ENCODE data around the gene FGGY.
A peak's percentile ranks its signal among the peaks of the same experiment; 100 is the strongest.
"Not testable (repeated sequence)": the region's sequence is repeated elsewhere in the genome, so short reads cannot be mapped to it uniquely, and the experiment has no call there.

Gene FGGY

GRCh38 chr1:59496156-59496555 is 199.3 kb downstream of the FGGY start:
- H3K27ac ChIP-seq (ENCODE audit: extremely low read depth, low read depth, low read length); POLR2A ChIA-PET; H3K9me3 ChIP-seq (ENCODE audit: control insufficient read depth, insufficient read depth, low read depth, low read length); H3K4me3 ChIP-seq (ENCODE audit: low read depth, low read length); H3K36me3 ChIP-seq (ENCODE audit: control insufficient read depth in 2 of 2, insufficient read depth in 1 of 2, low read length in 2 of 2): not testable (repeated sequence)
- peaks cover 11% of the 10 kb centered on the region for H3K4me1 ChIP-seq (ENCODE audit: control insufficient read depth, insufficient read depth, low read length)
- peak; percentile 54 for TF ChIP-seq ZNF146 (tag by site-specific recombination; IDR thresholded peaks at IDR 0.05)
- CTCF ChIA-PET, result interaction anchor here (0.9 kb wide), 1 partner anchor 10 kb away, joined by 3 read pairs; no protein-coding TSS in a partner anchor

DNA sequence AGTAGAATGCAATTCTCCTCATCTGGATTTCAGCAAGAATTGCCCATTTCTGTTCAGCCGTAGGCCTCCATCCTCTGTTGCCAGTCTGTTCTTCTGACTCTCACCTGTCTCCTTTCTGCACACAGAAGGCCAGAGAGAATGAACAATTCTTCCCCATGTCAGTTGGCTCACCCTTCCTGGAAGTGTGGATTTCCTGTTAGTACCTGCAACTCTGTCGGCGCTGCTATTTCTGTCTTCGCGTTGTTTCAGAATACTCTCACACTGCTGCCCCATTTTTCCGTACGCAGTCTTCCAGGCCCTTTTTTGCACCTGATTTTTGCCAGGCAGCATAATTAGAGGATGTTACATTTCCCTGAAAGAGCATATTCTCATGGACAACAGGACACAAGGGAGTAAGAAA is 200.7 kb downstream of the FGGY start:
- peaks cover 16% of the 10 kb centered on the region for H3K4me1 ChIP-seq (ENCODE audit: control insufficient read depth, insufficient read depth, low read length)
- H3K9me3 ChIP-seq (ENCODE audit: control insufficient read depth, insufficient read depth, low read depth, low read length), result no peaks in the 10 kb centered on the region
- H3K36me3 ChIP-seq (ENCODE audit: control insufficient read depth in 2 of 2, insufficient read depth in 1 of 2, low read length in 2 of 2), result no peaks in the 10 kb centered on the region
- H3K27ac ChIP-seq (ENCODE audit: extremely low read depth, low read depth, low read length), result no peak overlapping the region
- TF ChIP-seq YY2 (tag by site-specific recombination; IDR thresholded peaks at IDR 0.05) (no peak), PRDM4 (tag by site-specific recombination; IDR thresholded peaks at IDR 0.05) (no peak), ZNF335 (tag by site-specific recombination; conservative IDR thresholded peaks at IDR 0.05) (no peak), ZNF585B (tag by site-specific recombination; IDR thresholded peaks at IDR 0.05) (no peak), SCRT2 (tag by site-specific recombination; IDR thresholded peaks at IDR 0.05) (no peak), ZNF138 (tag by site-specific recombination; IDR thresholded peaks at IDR 0.05; ENCODE audit: borderline replicate concordance) (no peak), ZNF2 (tag by site-specific recombination; IDR thresholded peaks at IDR 0.05) (no peak), KLF9 (tag by site-specific recombination; IDR thresholded peaks at IDR 0.05; ENCODE audit: low read depth) (no peak), ZNF350 (tag by site-specific recombination; IDR thresholded peaks at IDR 0.05) (no peak), ZNF768 (tag by site-specific recombination; IDR thresholded peaks at IDR 0.05) (no peak), ZNF426 (tag by site-specific recombination; IDR thresholded peaks at IDR 0.05) (no peak), ZNF555 (tag by site-specific recombination; conservative IDR thresholded peaks at IDR 0.05) (no peak), ZNF629 (tag by site-specific recombination; IDR thresholded peaks at IDR 0.05) (no peak), ZNF48 (tag by site-specific recombination; IDR thresholded peaks at IDR 0.05) (no peak), ZNF274 (IDR thresholded peaks at IDR 0.05; ENCODE audit: low read length) (no peak), ZNF274 (tag by site-specific recombination; IDR thresholded peaks at IDR 0.05; ENCODE audit: borderline replicate concordance) (no peak), KLF8 (tag by site-specific recombination; IDR thresholded peaks at IDR 0.05) (no peak), ZNF311 (tag by site-specific recombination; IDR thresholded peaks at IDR 0.05; ENCODE audit: borderline replicate concordance) (no peak), ZNF148 (tag by site-specific recombination; IDR thresholded peaks at IDR 0.05; ENCODE audit: borderline replicate concordance) (no peak), ZBTB8A (tag by site-specific recombination; IDR thresholded peaks at IDR 0.05) (no peak), ZNF660 (tag by site-specific recombination; IDR thresholded peaks at IDR 0.05) (no peak)
- H3K4me3 ChIP-seq (ENCODE audit: low read depth, low read length), result no peak overlapping the region
- POLR2A ChIA-PET, result no interaction called here
- CTCF ChIA-PET, result no interaction called here

Measured in HEK293 (cell line).